Measurements from ENCODE around the gene AFF1. TPM values are rescaled to one million over a fixed set of nuclear protein-coding genes. Genes with fewer than 3 reads are reported as not detected.

The AFF1 gene
- total RNA-seq, 1 donor from 2014 or later: 58.2 TPM

- H3K9me3 Mint-ChIP-seq (ENCODE audit: unreplicated experiment): no peaks in the 10 kb centered on the region
- no peak overlapping the region for H3K4me3 Mint-ChIP-seq (ENCODE audit: unreplicated experiment)
- no peak overlapping the region for H3K4me3 ChIP-seq (ENCODE audit: insufficient read depth, low read depth, low read length)
- no peaks in the 10 kb centered on the region for H3K27me3 Mint-ChIP-seq (ENCODE audit: low read depth, unreplicated experiment)
- H3K4me2 ChIP-seq (ENCODE audit: low read length): no peak overlapping the region
- no peaks in the 10 kb centered on the region for H3K36me3 ChIP-seq (ENCODE audit: insufficient read depth, low read length)
- H3K4me1 Mint-ChIP-seq (ENCODE audit: low read depth, unreplicated experiment): peaks cover 16% of the 10 kb centered on the region
- H3K9me3 ChIP-seq (ENCODE audit: insufficient read depth, low read depth, low read length): no peaks in the 10 kb centered on the region
- H2AFZ ChIP-seq (ENCODE audit: low read depth, low read length): no peak overlapping the region
- H3K27me3 ChIP-seq (ENCODE audit: insufficient read depth, low read length): no peaks in the 10 kb centered on the region
- TF ChIP-seq CTCF (IDR thresholded peaks at IDR 0.05; ENCODE audit: insufficient read depth, low read depth, low read length) (no peak), EZH2 (IDR thresholded peaks at IDR 0.05; ENCODE audit: insufficient read depth, low read length) (no peak)
- no peak overlapping the region for H3K27ac Mint-ChIP-seq (ENCODE audit: unreplicated experiment)
- no peak for DNase-seq (ENCODE audit: low read depth)
- no peaks in the 10 kb centered on the region for H3K79me2 ChIP-seq (ENCODE audit: insufficient read depth, low read length)
- no peak overlapping the region for H3K27ac ChIP-seq (ENCODE audit: low read depth, low read length)
- FAIRE-seq: no peak
- H3K36me3 Mint-ChIP-seq (ENCODE audit: low read depth, unreplicated experiment): peaks cover 6% of the 10 kb centered on the region
- peaks cover 4% of the 10 kb centered on the region for H4K20me1 ChIP-seq (ENCODE audit: insufficient read depth, low read length)
- no peaks in the 10 kb centered on the region for H3K4me1 ChIP-seq (ENCODE audit: insufficient read depth, low read length)
- H3K9ac ChIP-seq (ENCODE audit: low read length): no peak overlapping the region
Observed at GRCh38 chr4:87087015-87087414, 152.2 kb downstream of the AFF1 start.

- Histone ChIP-seq H3K4me2 (ENCODE audit: low read length) (no peak overlapping the region), H3K4me3 (ENCODE audit: insufficient read depth, low read depth, low read length) (no peak overlapping the region), H4K20me1 (ENCODE audit: insufficient read depth, low read length) (peaks cover 4% of the 10 kb centered on the region), H3K9me3 (ENCODE audit: insufficient read depth, low read depth, low read length) (no peaks in the 10 kb centered on the region), H3K4me1 (ENCODE audit: insufficient read depth, low read length) (peaks cover 3% of the 10 kb centered on the region), H3K36me3 (ENCODE audit: insufficient read depth, low read length) (no peaks in the 10 kb centered on the region), H3K79me2 (ENCODE audit: insufficient read depth, low read length) (no peaks in the 10 kb centered on the region), H3K27ac (ENCODE audit: low read depth, low read length) (no peak overlapping the region), H3K27me3 (ENCODE audit: insufficient read depth, low read length) (no peaks in the 10 kb centered on the region), H2AFZ (ENCODE audit: low read depth, low read length) (no peak overlapping the region), H3K9ac (ENCODE audit: low read length) (no peak overlapping the region)
- Mint-ChIP-seq H3K4me1 (ENCODE audit: low read depth, unreplicated experiment) (peaks cover 20% of the 10 kb centered on the region), H3K9me3 (ENCODE audit: unreplicated experiment) (no peaks in the 10 kb centered on the region), H3K27me3 (ENCODE audit: low read depth, unreplicated experiment) (no peaks in the 10 kb centered on the region), H3K27ac (ENCODE audit: unreplicated experiment) (no peak overlapping the region), H3K4me3 (ENCODE audit: unreplicated experiment) (no peak overlapping the region), H3K36me3 (ENCODE audit: low read depth, unreplicated experiment) (peaks cover 7% of the 10 kb centered on the region)
- DNase-seq (ENCODE audit: low read depth) (no peak), FAIRE-seq (no peak)
- TF ChIP-seq EZH2 (IDR thresholded peaks at IDR 0.05; ENCODE audit: insufficient read depth, low read length): no peak
- no peak for TF ChIP-seq CTCF (IDR thresholded peaks at IDR 0.05; ENCODE audit: insufficient read depth, low read depth, low read length)
Observed at GRCh38 chr4:87087420-87087819, 152.6 kb downstream of the AFF1 start.

DNA sequence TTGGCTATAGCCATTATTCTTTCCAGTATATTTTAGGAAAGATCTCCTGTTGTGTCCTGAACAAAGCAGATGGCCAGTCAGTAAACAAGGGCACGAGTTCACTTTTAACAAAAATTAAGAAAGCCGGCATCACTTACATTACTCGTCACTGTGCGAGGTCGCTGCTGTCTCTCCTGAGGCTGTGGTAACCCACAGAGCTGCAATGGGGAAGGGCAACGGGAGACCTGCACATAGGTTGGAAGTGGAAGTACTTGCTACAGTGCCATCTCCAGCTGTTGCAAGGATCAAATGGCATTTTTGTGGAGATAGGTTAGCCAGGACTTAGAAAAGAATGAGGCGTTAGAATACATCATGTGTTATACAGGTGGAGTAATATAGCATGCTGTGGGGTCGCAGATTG, 153.4 kb downstream of the AFF1 start:
- TF ChIP-seq CTCF (IDR thresholded peaks at IDR 0.05; ENCODE audit: insufficient read depth, low read depth, low read length) (no peak), EZH2 (IDR thresholded peaks at IDR 0.05; ENCODE audit: insufficient read depth, low read length) (no peak)
- H3K27me3 Mint-ChIP-seq (ENCODE audit: low read depth, unreplicated experiment): no peaks in the 10 kb centered on the region
- H3K36me3 Mint-ChIP-seq (ENCODE audit: low read depth, unreplicated experiment): peaks cover 9% of the 10 kb centered on the region
- no peaks in the 10 kb centered on the region for H3K9me3 ChIP-seq (ENCODE audit: insufficient read depth, low read depth, low read length)
- FAIRE-seq: no peak
- H3K9me3 Mint-ChIP-seq (ENCODE audit: unreplicated experiment): no peaks in the 10 kb centered on the region
- no peaks in the 10 kb centered on the region for H3K36me3 ChIP-seq (ENCODE audit: insufficient read depth, low read length)
- no peak overlapping the region for H2AFZ ChIP-seq (ENCODE audit: low read depth, low read length)
- no peak overlapping the region for H3K4me3 Mint-ChIP-seq (ENCODE audit: unreplicated experiment)
- no peak overlapping the region for H3K4me3 ChIP-seq (ENCODE audit: insufficient read depth, low read depth, low read length)
- peaks cover 10% of the 10 kb centered on the region for H3K4me1 ChIP-seq (ENCODE audit: insufficient read depth, low read length)
- H3K9ac ChIP-seq (ENCODE audit: low read length): no peak overlapping the region
- H3K4me1 Mint-ChIP-seq (ENCODE audit: low read depth, unreplicated experiment): peaks cover 28% of the 10 kb centered on the region
- H3K4me2 ChIP-seq (ENCODE audit: low read length): no peak overlapping the region
- H3K27me3 ChIP-seq (ENCODE audit: insufficient read depth, low read length): no peaks in the 10 kb centered on the region
- DNase-seq (ENCODE audit: low read depth): no peak
- H4K20me1 ChIP-seq (ENCODE audit: insufficient read depth, low read length): peaks cover 8% of the 10 kb centered on the region
- H3K27ac ChIP-seq (ENCODE audit: low read depth, low read length): no peak overlapping the region
- H3K79me2 ChIP-seq (ENCODE audit: insufficient read depth, low read length): no peaks in the 10 kb centered on the region
- no peak overlapping the region for H3K27ac Mint-ChIP-seq (ENCODE audit: unreplicated experiment)
